ENCODE measurements around the gene ACAD10. TPM values are rescaled to one million over a fixed set of nuclear protein-coding genes. Genes with fewer than 3 reads are reported as not detected.

Gene ACAD10
- total RNA-seq, 4 donors from 2014 or later, result 49.0 to 198 (median 54.7) TPM

- WGBS, 2 donors (ENCODE audit: low coverage in 1 of 2), result 85 to 89% methylated on average over 2 of the region's 2 CpGs
- Histone ChIP-seq H3K27ac (peak overlapping the region in 1 of 4 donors; percentile 6), H3K27me3 (no peaks in the 10 kb centered on the region), H3K4me3 (no peak overlapping the region), H3K4me1 (peaks cover 0 to 20% (median 15%) of the 10 kb centered on the region in 4 donors), H3K9me3 (no peaks in the 10 kb centered on the region), H3K36me3 (peaks cover 0 to 59% (median 36%) of the 10 kb centered on the region in 4 donors)
- TF ChIP-seq CTCF (IDR thresholded peaks at IDR 0.05), result no peak
- TF ChIP-seq POLR2A (IDR thresholded peaks at IDR 0.05), result no peak
- no peak for TF ChIP-seq POLR2AphosphoS5 (IDR thresholded peaks at IDR 0.05)
- no peak for TF ChIP-seq EP300 (IDR thresholded peaks at IDR 0.05; ENCODE audit: low read depth)
- intact Hi-C loops (cut with DNase I; ENCODE audit: low total_unique reads), result no loop called here
- in situ Hi-C loops (cut with MboI; ENCODE audit: low pct_ligation_motif_present in 1 of 4, low pct_unique_long_range_greater_than_20kb in 1 of 4, low sequenced_read_pairs in 3 of 4), result no loop called here
- DNase-seq, result no peak
Measured at GRCh38 chr12:111785651-111786050, 99.8 kb downstream of the ACAD10 start.

DNA sequence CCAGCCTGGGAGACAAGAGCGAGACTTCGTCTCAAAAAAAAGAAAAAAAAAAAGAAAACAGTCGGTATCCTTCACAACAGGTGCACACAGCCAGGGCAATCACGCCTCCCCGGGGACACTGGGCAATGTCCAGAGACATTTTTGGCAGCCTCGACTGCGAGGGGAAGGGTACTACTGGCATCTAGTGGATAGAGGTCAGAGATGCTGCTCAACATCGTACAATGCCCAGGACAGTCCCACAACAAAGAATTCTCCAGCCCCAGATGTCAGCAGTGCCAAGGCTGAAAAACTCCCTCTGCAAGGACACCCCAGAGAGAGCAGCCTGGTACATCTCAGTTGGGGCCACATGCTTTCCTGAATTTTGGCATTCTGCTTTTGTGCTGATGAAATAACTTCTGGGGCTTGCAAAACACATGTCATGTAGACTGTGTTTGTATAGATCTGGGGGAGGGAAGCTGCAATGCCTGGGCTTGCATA, 102.4 kb downstream of the ACAD10 start:
- peak overlapping the region in 2 of 4 donors; percentile 7 to 18 for H3K27ac ChIP-seq
- H3K27me3 ChIP-seq, result no peaks in the 10 kb centered on the region
- peaks cover 0 to 19% (median 14%) of the 10 kb centered on the region in 4 donors for H3K4me1 ChIP-seq
- TF ChIP-seq CTCF (IDR thresholded peaks at IDR 0.05) (peak; percentile 28 to 41 (median 31)), EP300 (IDR thresholded peaks at IDR 0.05; ENCODE audit: low read depth) (no peak), POLR2A (IDR thresholded peaks at IDR 0.05) (no peak), POLR2AphosphoS5 (IDR thresholded peaks at IDR 0.05) (peak in 2 of 3 donors; percentile 11 to 59)
- in situ Hi-C loops (cut with MboI; ENCODE audit: low pct_ligation_motif_present in 1 of 4, low pct_unique_long_range_greater_than_20kb in 1 of 4, low sequenced_read_pairs in 3 of 4), result no loop called here
- WGBS, 2 donors (ENCODE audit: low coverage in 1 of 2), result 14 to 25% methylated on average over 5 to 8 of the region's 8 CpGs
- H3K4me3 ChIP-seq, result no peak overlapping the region
- no peaks in the 10 kb centered on the region for H3K9me3 ChIP-seq
- intact Hi-C loops (cut with DNase I; ENCODE audit: low total_unique reads), result no loop called here
- DNase-seq, result no peak
- H3K36me3 ChIP-seq, result peaks cover 0 to 66% (median 39%) of the 10 kb centered on the region in 4 donors

DNA sequence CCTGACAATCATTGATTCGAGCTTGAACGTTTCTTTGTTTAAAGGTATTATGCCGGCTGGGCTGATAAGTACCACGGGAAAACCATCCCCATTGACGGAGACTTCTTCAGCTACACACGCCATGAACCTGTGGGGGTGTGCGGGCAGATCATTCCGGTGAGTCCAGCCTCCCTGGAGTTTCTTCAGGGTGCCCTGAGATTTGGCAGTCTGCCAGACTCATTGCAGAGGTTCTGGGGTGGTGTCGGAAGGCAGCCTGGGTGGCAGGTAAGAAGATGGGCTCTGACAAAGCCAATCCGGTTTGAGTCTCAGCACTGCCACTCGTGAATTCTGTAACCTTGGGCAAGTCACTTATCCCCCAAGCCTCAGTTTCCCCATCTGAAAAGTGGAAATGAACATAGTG, 103.9 kb downstream of the ACAD10 start:
- peaks cover 0 to 66% (median 33%) of the 10 kb centered on the region in 4 donors for H3K36me3 ChIP-seq
- in situ Hi-C loops (cut with MboI; ENCODE audit: low pct_ligation_motif_present in 1 of 4, low pct_unique_long_range_greater_than_20kb in 1 of 4, low sequenced_read_pairs in 3 of 4), result no loop called here
- DNase-seq, result no peak

DNA sequence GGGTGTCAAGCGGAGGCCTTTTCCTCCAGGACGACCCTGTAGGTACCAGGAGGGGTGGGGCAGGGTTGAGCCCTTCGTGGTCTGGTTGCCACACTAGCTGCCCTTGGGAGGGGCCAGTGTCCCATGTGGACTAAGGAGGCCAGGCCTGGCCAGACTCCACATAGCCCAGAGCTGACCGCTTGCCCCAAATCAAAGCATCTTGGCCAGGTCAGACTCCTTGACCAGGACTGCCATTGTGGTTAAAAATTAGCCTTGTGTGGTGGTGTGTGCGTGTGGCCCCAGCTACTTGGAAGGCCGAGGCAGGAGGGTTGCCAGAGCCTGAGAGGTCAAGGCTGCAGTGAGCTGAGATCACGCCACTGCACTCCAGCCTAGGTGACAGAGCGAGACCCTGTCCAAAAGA, 105.7 kb downstream of the ACAD10 start:
- no peaks in the 10 kb centered on the region for H3K27me3 ChIP-seq
- H3K9me3 ChIP-seq, result no peaks in the 10 kb centered on the region
- no peak overlapping the region for H3K4me3 ChIP-seq
- TF ChIP-seq CTCF (IDR thresholded peaks at IDR 0.05) (no peak), POLR2AphosphoS5 (IDR thresholded peaks at IDR 0.05) (no peak), EP300 (IDR thresholded peaks at IDR 0.05; ENCODE audit: low read depth) (no peak), POLR2A (IDR thresholded peaks at IDR 0.05) (no peak)
- H3K4me1 ChIP-seq, result peaks cover 0 to 19% (median 14%) of the 10 kb centered on the region in 4 donors
- no peak for DNase-seq
- WGBS, 2 donors (ENCODE audit: low coverage in 1 of 2), result 91 to 100% methylated on average over 1 to 8 of the region's 8 CpGs
- in situ Hi-C loops (cut with MboI; ENCODE audit: low pct_ligation_motif_present in 1 of 4, low pct_unique_long_range_greater_than_20kb in 1 of 4, low sequenced_read_pairs in 3 of 4), result no loop called here
- intact Hi-C loops (cut with DNase I; ENCODE audit: low total_unique reads), result no loop called here
- peak overlapping the region; percentile 50 to 67 (median 52) for H3K27ac ChIP-seq
- H3K36me3 ChIP-seq, result peaks cover 0 to 67% (median 30%) of the 10 kb centered on the region in 4 donors

More for the DNA sequence above, 103.9 kb downstream of the ACAD10 start:
- Histone ChIP-seq H3K4me3 (no peak overlapping the region), H3K27ac (no peak overlapping the region), H3K4me1 (peaks cover 0 to 19% (median 14%) of the 10 kb centered on the region in 4 donors), H3K27me3 (no peaks in the 10 kb centered on the region), H3K9me3 (no peaks in the 10 kb centered on the region)
- TF ChIP-seq POLR2A (IDR thresholded peaks at IDR 0.05), result no peak
- TF ChIP-seq CTCF (IDR thresholded peaks at IDR 0.05), result no peak
- no peak for TF ChIP-seq EP300 (IDR thresholded peaks at IDR 0.05; ENCODE audit: low read depth)
- TF ChIP-seq POLR2AphosphoS5 (IDR thresholded peaks at IDR 0.05), result no peak
- intact Hi-C loops (cut with DNase I; ENCODE audit: low total_unique reads), result no loop called here
- WGBS, 2 donors (ENCODE audit: low coverage in 1 of 2), result 81% methylated on average over 11 of the region's 11 CpGs; no CpG with 5 or more reads in 1 of the 2 donors
